OCI-LY1 (cell line): Measurements from ENCODE around the gene BTBD9.

Experiments
- CTCF ChIP-seq: fragments of 200-600 bp; sonication (generic), shearing (Covaris generic); IDR thresholded peaks from 2 replicates; pipeline ENCODE4 v1.5.1; 2017; ENCODE audit warnings: mild to moderate bottlenecking, antibody characterized with exemption, low read length, moderate library complexity, mixed read lengths
- EZH2 ChIP-seq: fragments of 200-600 bp; sonication (generic), shearing (Covaris generic); IDR thresholded peaks from 2 replicates; pipeline ENCODE4 v1.8.0; 2017; ENCODE audit warnings: borderline replicate concordance, mixed run types, mild to moderate bottlenecking, antibody characterized with exemption, low read length, moderate library complexity, mixed read lengths

- TF ChIP-seq CTCF = no peak
- no peak for TF ChIP-seq EZH2
Measured at GRCh38 chr6:38678178-38678760, 38.5 kb upstream of the BTBD9 start.
